Activated CD4-positive, alpha-beta T cell treated with anti-CD3 and anti-CD28 coated beads, Interleukin-10, Interleukin-2, amounts not matched to agents 100 ng/mL and 50 ng/mL, durations not matched to agents 16 hours and 8 hours (primary cell): ENCODE data around the gene DNAH17.
A peak's percentile ranks its signal among the peaks of the same experiment; 100 is the strongest.

ENCODE experiments used
- DNase-seq: peaks from one replicate; pipeline ENCODE4 v3.0.0-alpha.2; 2020

Gene DNAH17

DNA sequence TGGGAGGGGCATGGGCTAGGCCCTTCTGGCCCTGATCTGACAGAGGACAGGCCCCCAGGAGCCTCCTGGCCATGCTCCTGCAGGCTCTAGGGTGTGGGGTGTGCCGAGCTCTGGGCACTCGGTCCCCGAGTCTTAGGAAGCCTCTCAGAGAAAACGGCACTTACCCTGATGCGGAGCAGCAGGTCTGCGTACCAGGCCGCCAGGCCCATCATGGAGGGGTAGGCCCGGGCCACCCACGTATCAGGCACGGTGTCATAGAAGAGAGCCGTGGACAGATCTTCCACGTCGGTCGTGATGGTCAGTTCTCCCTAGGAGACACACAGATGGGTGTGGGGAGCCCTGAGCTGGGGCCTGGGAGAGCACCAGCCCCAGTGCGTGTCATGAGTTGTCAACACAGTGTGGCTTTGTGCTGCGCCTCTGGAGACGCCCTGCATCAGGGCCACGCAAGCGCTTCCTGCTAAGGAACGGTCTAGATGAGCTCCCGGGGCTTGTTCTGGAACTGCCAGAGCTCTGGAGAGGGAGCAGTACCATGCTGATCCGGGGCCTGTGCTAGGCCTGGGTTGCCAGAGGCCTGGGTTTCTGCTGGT is 150.8 kb downstream of the DNAH17 start:
- DNase-seq, result no peak

DNA sequence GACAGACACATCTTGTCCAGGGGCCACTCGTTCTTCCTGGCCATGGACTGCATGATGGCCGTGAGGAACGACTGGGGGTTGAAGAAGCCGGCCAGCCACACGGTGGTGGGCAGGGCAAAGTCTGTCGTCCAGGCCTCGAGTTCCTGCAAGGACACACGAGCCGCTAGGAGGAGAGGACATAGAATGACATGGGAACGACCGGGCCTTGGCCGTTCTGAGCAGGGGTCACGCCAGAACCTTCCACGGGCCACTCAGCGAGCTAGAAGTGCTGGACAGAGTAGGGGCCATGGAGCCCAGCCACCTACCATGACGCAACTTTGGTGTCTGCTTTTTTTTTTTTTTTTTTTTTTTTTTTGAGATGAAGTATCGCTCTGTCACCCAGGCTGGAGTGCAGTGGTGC is 151.8 kb downstream of the DNAH17 start:
- no peak for DNase-seq

DNA sequence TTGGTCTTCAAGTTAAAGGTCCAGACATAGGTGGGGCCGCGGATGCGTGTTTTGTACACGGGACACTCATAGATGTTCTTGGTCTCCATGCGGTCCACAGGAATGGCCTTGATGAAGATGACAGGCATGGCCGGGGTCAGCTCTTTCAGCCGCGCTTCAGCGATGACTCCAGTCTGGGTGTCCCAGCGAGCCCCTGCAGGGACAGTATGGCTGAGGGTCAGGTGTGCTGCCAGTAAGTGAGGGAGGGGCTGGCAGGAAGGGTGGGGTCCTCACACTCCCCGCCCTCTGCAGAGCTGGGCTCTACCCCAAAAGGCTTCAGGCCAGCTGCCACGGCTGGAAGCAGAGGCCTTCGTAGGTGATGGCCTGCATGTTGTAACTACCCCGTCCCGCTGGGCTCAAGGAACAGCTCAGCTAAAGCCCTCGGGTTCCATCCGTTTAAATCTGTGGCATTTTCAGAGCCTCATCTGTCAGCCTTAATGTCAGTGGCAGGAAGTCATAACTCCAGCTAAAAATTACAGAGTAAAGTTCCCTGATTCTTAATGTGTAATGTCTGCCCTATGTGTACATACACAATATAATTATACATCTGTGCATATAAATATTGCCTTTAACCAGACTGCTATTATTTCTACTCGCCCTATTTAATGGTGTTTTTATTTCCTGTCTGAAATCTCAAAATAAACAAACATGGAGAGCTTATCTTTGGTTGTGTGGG is 153.1 kb downstream of the DNAH17 start:
- DNase-seq, result no peak

DNA sequence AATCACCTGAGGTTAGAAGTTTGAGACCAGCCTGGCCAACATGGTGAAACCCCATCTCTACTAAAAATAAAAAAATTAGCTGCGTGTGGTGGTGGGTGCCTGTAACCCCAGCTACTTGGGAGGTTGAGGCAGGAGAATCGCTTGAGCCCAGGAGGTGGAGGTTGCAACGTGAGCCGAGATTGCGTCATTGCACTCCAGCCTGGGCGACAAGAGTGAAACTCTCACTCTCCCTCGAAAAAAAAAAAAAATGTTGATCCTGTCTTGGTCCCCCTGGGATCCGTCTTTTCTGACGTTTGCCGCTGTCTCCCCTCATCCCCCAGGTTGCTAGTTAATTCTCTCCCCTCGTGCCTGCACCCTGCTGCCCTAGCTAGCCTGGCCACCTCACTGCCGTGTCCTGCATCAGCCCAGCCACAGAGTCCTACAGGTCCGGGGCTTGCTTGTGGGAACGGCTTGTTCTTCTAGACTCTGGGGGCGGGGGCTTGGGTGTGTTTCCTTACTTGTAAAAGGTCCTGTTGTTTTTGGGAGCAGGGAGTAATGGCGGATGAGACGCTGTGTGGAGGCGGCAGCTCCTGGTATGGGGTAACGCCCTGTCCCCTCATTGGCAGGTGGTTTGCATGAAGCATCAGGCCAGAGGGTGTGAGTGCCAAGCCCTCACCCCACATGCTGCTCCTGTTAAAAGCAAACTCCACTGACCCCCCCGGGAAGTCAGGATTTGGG is 154.2 kb downstream of the DNAH17 start:
- no peak for DNase-seq

DNA sequence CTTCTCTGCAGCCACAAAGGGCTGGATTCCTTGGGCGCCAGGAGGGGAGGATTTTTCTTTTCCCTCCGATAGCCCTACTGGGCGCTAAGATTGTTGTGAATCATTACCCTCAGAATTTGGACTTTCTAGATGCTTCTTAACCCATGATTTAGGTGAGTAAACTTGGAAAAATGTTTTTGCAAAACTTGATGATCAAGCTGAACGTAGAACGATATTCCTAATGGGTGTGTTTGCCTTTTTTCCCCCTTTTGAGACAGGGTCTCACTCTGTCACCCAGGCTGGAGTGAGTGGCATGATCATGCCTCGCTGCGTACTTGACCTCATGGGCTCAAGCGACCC is 155.0 kb downstream of the DNAH17 start:
- DNase-seq, result no peak

DNA sequence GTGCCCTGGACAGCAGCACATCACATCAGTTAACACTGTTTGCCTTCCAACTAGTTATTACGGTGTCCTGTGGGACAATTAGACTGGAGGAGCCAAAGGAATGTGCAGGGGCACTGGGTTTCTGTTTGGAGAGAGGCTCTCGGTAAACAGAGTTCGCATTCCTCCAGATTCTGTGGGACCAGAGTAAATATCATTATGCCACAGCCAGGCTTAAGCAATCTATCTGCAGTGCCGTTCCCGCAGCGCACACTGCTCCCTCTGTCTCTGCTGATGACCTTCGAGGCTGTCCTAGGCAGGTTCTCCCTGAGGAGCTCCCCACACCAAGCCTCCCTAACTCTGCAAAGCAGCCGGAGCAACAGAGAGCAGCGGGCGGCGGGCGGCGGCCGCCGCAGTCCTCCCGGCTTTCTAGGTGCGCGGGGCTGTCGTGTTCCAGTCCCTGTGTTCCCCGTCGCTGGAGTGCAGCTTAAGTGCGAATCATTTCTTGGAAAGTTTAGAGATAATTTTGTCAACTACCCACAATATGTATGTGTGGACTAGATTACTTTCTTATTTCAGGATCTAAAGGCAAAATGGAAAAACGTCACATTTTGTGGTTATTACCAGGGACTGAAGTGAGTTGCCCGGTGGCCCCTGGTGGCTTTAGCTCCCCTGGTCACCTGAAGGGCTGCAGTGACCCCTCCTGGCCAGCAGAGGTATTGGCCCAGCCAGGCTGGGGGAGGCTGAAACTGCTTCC is 155.5 kb downstream of the DNAH17 start:
- DNase-seq, result peak; percentile 77

DNA sequence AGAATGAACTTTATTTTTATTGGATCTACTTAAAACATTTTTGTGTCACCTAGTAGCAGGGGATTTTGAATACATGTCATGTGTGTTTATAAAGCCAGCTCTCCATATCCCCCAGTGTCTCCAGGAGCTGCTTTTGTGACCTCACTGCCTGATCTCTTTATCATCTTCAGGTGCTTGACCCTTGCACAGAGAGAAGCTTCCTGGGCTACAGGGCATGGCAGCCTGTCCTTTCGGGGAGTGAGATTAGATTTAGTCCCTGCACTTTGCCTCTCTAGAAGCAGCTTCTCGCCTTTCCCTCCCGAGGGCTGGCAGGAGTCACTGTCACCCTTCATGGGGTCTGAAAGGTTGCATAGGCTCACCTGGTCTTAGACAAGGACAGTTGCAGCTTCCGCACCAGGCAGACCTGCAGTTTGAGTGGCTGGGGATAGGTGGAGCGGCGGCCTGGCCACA is 156.1 kb downstream of the DNAH17 start:
- DNase-seq, result no peak

DNA sequence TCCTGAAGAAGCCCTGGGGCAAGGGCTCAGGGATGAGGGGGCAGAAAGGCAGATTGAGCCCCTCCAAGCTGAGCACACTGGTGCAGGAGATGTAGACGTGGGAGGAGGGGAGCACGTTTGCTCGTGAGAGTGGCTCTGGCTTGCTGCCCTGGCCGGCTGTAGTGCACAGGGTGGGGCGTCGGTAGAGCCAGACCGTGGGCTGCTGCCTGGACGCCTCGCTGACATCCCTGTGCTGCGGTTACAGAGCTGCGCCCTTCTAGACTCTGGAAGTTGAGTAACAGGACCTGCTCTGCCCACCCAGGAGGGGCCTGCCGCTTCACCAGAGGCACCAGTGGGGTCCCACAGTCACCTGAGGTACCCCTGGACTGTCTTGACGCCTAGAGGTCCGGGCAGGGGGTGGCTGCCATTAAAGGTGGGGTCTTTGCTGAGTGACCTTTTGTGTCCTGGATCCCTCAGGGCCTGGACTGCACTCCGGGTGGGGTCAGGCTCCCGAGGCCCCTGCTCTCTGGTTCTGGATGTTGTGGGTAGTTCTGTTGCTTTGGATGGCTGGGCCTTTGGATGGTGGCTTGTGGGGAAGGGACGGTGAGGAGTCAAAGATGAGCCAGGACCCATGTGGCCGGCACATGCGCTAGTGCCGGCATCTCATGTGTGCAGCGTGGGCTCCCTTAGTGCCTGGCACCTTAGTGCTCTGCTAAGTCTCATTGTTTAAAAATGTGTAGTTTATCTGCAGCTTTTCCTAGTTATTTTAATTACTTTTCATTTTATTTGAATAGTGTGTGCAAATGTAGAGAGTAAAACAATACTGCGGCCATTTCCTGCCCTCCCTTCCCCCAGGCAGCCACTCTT is 157.0 kb downstream of the DNAH17 start:
- DNase-seq, result no peak

DNA sequence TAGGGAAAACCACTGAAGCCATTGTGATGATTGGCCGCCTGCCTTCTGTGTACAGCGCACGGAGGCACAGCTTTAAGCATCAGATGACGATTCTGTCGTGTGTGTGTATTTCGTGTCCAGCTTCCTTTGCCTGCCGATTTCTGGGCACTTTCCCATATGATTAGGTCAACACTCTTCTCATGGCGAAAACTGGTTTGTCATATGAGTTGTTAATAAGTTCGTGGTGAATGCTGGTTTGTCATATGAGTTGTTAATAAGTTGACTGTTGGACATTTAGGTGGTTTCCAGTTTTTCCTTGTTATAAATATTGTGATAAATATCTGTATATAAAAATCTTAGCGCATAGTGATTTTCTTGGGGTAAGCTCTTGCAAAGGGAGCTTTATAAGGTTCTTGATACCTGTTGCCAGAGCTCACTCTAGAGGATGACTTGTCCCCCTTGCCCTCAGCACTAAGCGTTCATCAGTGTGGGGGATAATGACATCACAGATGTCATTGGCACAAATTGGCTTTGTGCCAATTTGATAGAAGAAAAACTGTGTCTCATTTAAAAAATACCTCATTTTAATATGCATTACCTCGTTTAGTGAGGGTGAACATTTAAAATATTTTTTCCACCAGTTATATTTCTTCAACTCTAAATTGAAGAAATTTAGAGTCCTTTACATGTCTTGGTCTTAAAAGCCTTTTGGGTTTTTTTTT is 158.7 kb downstream of the DNAH17 start:
- no peak for DNase-seq

DNA sequence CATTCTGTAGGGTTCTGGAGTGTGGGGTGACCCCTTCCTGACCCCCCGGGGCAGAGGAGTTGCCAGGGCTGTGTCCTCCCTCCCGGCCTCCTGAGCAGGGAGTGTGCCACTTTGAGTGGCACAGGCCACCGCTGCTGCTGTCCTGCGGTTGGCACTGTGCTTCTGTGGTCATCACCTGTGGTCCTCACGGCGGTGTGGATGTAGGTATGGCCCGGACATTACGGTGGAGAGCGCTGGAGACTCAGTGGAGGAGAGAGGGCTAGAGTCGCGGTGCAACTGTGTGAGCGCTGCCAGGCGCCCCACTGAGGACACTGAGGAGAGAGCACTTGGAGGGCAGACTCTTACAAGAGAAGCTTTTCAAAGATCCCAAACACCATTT is 159.7 kb downstream of the DNAH17 start:
- no peak for DNase-seq

DNA sequence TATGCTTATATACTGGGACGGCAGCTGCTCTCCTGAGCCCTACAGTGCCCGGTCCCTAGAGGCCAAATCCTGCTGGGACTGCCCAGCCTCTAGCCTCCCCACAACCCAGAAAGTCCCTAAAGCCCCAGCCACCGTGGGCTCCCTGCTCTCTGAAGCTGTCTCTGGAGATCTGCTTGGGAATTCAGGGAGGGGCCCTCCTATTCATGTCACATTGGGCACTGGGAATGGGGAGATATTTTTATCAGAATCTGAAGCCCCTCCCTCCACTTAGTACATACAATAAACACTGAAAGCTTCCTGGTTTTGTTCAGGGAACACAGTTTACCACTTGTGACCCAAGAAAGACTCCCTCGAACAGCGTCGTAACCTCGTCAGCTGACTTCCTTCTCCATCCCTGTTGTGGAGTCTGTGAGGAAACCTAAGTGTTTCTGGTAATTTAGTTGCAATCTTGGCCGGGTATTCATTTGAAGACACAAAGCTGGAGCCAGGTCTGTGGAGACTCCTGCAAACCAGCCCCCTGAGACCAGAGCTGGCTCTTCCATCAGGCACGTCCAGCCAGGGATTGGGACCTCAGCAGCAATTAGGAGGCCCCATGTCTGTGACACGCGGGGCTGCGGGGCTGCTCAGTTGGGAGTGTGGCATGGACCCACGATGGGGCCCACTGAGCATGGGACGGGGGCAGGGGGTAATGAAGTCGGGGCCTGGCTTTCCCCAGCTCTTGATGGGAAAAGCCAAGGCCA is 160.2 kb downstream of the DNAH17 start:
- no peak for DNase-seq

DNA sequence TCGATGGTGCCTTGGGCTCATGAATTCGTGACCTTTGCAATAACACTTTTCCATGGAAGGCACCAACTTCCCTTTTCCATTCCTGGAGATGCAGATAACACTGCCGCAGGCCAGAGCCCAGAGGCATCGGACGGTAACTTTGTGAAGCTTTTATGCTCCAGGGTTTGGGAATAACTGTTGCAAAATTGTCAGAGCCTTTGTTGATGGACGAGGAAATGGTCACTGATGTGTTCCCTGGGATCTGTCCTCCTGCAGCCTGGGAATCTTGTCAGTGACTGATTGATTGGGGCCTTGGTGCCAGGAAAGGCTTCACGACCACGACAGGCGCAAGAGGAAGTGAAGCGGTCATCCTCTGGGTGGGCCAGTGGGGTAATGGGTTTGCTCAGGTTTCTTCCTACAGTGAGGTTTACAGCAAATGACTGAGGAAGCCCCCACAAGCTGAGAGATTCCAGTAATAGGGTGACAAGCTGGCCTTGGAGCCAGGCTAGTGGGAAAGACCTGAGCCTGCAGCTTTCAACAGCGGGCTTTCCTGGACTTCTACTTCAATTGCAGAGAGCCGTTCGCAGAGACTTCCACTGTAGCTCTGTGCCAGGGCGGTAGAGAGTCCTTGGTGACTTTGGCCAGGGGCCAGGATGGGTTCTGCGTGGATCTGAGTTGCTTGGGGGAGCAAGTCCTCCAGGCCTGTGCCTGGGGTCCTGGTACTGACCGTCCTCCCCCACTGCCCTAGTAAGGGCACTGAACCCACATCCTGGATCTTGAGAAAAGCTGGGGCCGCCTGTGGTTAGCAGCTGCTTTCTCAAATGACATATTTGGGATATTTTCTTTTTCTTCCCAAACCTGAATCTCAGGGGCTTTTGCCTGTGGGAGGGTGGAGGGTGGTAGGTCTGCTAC is 161.1 kb downstream of the DNAH17 start:
- no peak for DNase-seq

DNA sequence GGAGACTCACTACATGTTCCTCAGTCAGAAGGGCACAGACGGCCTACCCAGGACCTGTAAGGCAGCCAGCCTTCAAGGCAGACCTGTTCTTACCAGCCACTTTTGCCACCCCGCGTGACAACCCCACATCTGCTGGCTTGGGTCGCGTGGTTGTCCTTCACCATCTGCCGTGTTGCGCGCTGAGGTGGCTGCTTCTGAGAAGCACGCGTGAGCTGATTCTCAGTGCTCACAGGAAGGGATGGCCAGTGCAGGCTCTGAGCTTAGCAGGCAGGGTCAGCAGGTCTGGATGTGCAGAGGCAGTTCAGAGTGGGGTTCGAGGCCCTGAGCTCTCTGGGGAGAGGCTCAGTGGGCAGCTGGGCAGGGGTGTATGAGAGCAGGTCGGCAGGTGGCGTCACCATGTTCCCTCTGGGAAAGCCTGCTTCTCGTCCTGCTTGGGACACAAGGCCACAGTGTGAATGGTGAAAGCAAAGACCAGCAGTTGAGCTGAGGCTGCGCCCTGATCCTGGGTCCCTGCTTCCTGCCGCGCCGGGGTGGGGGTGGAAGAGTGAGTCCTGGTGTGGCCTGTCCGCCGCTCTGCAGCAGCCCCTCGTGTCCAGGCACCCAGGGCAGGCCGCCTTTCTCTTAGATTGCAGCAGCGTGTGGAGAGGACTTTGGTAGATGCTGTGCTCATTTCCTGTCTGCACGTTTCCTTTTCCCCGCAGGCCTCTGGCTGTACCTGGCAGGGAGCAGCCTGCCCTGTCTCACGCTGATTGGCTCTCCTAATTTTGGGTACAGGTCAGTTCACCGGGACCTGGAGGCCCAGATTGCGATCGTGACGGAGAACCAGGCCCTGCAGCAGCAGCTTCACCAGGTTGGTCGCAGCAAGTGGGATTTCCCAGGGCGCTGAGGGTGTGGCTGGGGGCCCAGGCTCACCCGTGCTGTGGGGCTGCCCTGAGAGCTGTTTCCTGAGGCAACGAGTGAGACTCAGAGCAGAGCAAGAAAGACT is 162.7 kb downstream of the DNAH17 start:
- DNase-seq, result peak; percentile 75

DNA sequence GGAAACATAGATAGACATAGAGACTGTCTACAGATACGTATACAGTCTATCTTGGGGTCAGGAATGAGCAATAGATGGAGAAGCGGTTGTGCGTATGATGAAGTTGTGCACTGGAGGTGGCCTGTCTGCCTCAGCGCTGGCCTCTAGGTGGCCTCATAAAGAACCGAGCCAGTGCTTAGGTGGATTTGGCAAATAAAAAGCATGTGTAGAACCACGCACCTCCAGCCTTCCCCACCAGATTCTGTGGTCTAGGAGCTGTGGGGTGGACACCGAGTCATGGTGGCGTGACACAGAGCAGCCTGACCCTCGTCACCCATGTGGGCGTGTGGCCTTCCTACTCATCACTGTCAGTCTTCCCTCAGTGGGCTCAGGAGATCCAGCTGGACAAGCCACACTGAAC is 164.8 kb downstream of the DNAH17 start:
- DNase-seq, result peak; percentile 68

DNA sequence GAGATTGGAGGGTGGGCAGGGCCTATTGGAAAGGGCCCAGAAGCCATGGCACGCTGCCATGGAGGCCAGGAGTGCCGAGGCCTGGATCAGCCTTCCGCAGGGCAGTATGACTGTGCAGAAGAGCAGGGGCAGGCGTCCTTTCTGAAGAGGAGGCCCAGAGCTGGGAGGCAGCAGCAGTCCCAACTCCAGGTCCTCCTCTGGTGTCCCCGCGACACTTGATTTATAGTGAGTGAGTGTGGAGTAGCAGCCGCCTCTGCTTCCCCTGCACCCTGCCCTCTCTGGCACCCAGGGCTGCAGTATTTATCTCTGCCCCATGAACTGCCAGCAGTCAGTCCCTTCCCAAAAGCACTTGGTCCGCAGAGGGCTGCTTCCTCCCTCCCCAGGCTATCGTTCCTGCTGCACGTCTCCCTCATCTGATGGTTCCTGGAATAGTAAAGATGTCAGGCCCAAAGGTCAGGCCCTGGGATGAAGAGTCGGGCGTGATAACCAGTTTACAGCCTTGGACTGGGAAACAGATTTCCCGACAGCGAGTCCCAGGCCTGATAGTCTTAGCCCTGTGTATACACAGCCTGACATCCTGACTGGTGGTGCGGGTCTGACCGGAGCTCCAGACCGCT is 165.8 kb downstream of the DNAH17 start:
- no peak for DNase-seq

DNA sequence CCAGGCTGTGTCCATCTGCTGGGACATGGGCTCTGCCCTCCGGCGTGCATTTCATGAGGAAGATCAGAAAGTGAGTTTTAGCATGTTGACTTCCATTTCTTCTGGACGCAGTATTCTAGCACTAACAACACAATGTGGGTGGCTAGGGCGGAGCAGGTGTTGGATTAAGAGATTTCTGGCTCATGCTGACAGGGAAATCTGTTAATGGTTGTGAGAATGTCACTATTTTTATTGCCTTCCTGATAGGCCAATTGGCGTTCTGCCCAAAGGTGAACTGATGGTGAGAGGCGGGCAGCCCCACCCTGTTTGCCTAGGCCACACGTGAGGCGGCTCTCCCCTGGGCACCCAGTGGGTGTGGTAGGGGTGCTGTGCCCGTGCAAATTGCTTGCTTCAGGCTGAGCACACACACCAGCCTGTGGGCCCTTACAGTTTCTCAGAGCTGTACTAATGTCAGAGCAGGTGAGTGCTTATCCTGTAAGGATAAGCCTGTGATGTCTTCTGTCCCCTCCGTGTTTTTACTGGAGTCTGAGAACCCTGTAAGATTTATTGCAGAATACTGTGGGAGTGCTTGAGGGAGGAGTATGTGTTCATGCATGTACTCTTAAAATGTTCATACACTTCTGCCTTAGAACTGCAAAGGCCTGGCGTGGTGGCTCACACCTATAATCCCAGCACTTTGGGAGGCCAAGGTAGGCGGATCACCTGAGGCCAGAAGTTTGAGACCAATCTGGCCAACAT is 167.8 kb downstream of the DNAH17 start:
- no peak for DNase-seq

DNA sequence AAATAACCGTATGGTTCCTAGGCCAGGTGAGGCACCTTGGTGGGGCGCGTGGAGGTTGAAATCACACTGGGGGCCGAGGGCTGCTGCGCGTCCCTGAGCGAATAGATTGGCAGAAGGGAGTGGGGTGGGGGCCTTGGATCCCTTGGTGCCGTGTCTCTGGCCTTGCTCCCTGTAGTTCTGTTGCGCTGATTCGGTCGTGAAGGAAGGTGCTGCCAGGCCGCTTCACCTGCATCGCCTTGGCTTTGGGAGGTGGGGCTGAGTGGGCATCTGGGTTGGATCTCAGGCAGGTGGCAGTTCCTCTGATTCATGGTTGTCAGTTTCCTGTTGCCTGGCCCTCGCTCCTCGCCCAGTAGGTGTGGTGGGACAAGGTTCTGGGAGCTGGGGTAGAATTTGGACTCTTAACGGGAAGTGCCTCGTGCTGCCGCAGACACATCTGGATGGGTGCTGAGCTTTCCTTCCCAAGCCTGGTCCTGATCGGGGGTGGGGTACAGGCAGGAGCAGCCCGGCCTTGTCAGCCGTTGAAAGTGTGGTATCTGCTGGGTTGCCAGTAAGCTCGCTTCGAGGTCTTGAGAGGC is 168.6 kb downstream of the DNAH17 start:
- no peak for DNase-seq
